Upper lobe of right lung (tissue), 1 donor: ENCODE data around the gene CTTN. TPM values are rescaled to one million over a fixed set of nuclear protein-coding genes. Genes with fewer than 3 reads are reported as not detected.

Experiments used
- ATAC-seq: fragments of 200-7000 bp; cut with Tn5 transposase; one replicate; pipeline ENCODE4 v1.9.1; 2020; ENCODE audit warnings: mild to moderate bottlenecking, moderate library complexity
- DNase-seq: peaks from one replicate; pipeline ENCODE4 v3.0.0-alpha.2; 2020
- H3K27ac ChIP-seq: fragments of 200-600 bp; one replicate; pipeline ENCODE4 v1.8.0; 2022
- H3K27me3 ChIP-seq: fragments of 200-600 bp; one replicate; pipeline ENCODE4 v1.8.0; 2022; ENCODE audit warnings: mild to moderate bottlenecking
- H3K36me3 ChIP-seq: fragments of 200-600 bp; one replicate; pipeline ENCODE4 v1.8.0; 2022
- H3K4me1 ChIP-seq: fragments of 200-600 bp; one replicate; pipeline ENCODE4 v1.8.0; 2022
- H3K4me3 ChIP-seq: fragments of 200-600 bp; one replicate; pipeline ENCODE4 v1.8.0; 2022; ENCODE audit warnings: mild to moderate bottlenecking
- H3K9me3 ChIP-seq: fragments of 200-600 bp; one replicate; pipeline ENCODE4 v1.8.0; 2022
- CTCF ChIP-seq: fragments of 200-600 bp; IDR thresholded peaks from one replicate; pipeline ENCODE4 v1.8.0; 2022; ENCODE audit warnings: antibody characterized with exemption
- intact Hi-C: fragments of 100-400 bp; cut with DNase I; formaldehyde crosslinking; loops from one replicate; pipeline ENCODE4 v1.11.0; 2022
- total RNA-seq: library from RNA; stranded (reverse); fragmentation: NEBNext Ultra II Directional; extraction: Animal tissue kit (Norgen Biotek cat#: 25700); gene quantifications from one replicate; pipeline ENCODE4 v1.2.1, GENCODE V29; 2021
- donor health status: DM: no; HTN: yes; CAD: no; lungs with severe emphysema.

Gene CTTN
- total RNA-seq, 1 donor from 2014 or later = 177 TPM

GRCh38 chr11:70420008-70420464 lies 21.7 kb downstream of the CTTN start:
- Histone ChIP-seq H3K27ac (no peak overlapping the region), H3K4me1 (no peaks in the 10 kb centered on the region), H3K9me3 (no peaks in the 10 kb centered on the region), H3K36me3 (peaks cover 83% of the 10 kb centered on the region), H3K27me3 (no peaks in the 10 kb centered on the region), H3K4me3 (no peak overlapping the region)
- intact Hi-C loops = no loop called here
- DNase-seq (no peak), ATAC-seq (no peak)
- no peak for TF ChIP-seq CTCF

- no peaks in the 10 kb centered on the region for H3K4me1 ChIP-seq
- ATAC-seq = no peak
Observed at GRCh38 chr11:70420496-70420895, 22.2 kb downstream of the CTTN start.

GRCh38 chr11:70421123-70421522 lies 22.8 kb downstream of the CTTN start:
- Histone ChIP-seq H3K4me3 (no peak overlapping the region), H3K27me3 (no peaks in the 10 kb centered on the region), H3K27ac (no peak overlapping the region), H3K36me3 (peaks cover 83% of the 10 kb centered on the region), H3K9me3 (no peaks in the 10 kb centered on the region), H3K4me1 (no peaks in the 10 kb centered on the region)
- ATAC-seq (no peak), DNase-seq (no peak)
- intact Hi-C loops = no loop called here
- TF ChIP-seq CTCF = no peak

More at GRCh38 chr11:70420496-70420895, 22.2 kb downstream of the CTTN start:
- intact Hi-C loops = no loop called here
- Histone ChIP-seq H3K9me3 (no peaks in the 10 kb centered on the region), H3K27ac (no peak overlapping the region), H3K36me3 (peaks cover 83% of the 10 kb centered on the region), H3K27me3 (no peaks in the 10 kb centered on the region), H3K4me3 (no peak overlapping the region)
- no peak for DNase-seq
- no peak for TF ChIP-seq CTCF

GRCh38 chr11:70422692-70423522 lies 24.6 kb downstream of the CTTN start:
- no peak overlapping the region for H3K27ac ChIP-seq
- H3K27me3 ChIP-seq = no peaks in the 10 kb centered on the region
- DNase-seq (no peak), ATAC-seq (no peak)
- no peak overlapping the region for H3K4me3 ChIP-seq
- H3K36me3 ChIP-seq = peaks cover 80% of the 10 kb centered on the region
- H3K4me1 ChIP-seq = no peaks in the 10 kb centered on the region
- intact Hi-C loops = no loop called here
- no peak for TF ChIP-seq CTCF
- H3K9me3 ChIP-seq = no peaks in the 10 kb centered on the region

GRCh38 chr11:70423523-70424505 lies 25.5 kb downstream of the CTTN start:
- ATAC-seq (peak; percentile 59), DNase-seq (no peak)
- Histone ChIP-seq H3K9me3 (no peaks in the 10 kb centered on the region), H3K27ac (no peak overlapping the region), H3K36me3 (peaks cover 83% of the 10 kb centered on the region), H3K4me3 (no peak overlapping the region), H3K4me1 (no peaks in the 10 kb centered on the region), H3K27me3 (no peaks in the 10 kb centered on the region)
- no peak for TF ChIP-seq CTCF
- intact Hi-C loops = no loop called here
